ENCODE results near the gene PINK1.

GRCh38 chr1:20695515-20695914 lies 62.3 kb downstream of the PINK1 start:
- TF ChIP-seq, protein P1, sequence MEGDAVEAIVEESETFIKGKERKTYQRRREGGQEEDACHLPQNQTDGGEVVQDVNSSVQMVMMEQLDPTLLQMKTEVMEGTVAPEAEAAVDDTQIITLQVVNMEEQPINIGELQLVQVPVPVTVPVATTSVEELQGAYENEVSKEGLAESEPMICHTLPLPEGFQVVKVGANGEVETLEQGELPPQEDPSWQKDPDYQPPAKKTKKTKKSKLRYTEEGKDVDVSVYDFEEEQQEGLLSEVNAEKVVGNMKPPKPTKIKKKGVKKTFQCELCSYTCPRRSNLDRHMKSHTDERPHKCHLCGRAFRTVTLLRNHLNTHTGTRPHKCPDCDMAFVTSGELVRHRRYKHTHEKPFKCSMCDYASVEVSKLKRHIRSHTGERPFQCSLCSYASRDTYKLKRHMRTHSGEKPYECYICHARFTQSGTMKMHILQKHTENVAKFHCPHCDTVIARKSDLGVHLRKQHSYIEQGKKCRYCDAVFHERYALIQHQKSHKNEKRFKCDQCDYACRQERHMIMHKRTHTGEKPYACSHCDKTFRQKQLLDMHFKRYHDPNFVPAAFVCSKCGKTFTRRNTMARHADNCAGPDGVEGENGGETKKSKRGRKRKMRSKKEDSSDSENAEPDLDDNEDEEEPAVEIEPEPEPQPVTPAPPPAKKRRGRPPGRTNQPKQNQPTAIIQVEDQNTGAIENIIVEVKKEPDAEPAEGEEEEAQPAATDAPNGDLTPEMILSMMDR (conservative IDR thresholded peaks at IDR 0.05 in 1 of 2, IDR thresholded peaks at IDR 0.05 in 1 of 2; ENCODE audit: low read depth in 1 of 2, low read length in 2 of 2) = no peak
- TF ChIP-seq EZH2 (IDR thresholded peaks at IDR 0.05; ENCODE audit: low read length, missing control alignments) = no peak
